ENCODE results near the gene DNAJC1. TPM values are rescaled to one million over a fixed set of nuclear protein-coding genes. Genes with fewer than 3 reads are reported as not detected.

DNAJC1 gene
- polyA plus RNA-seq, 1 donor (not counting 4 experiments of a cell fraction or from before 2014, with no cell fraction given): 24.8 TPM

DNA sequence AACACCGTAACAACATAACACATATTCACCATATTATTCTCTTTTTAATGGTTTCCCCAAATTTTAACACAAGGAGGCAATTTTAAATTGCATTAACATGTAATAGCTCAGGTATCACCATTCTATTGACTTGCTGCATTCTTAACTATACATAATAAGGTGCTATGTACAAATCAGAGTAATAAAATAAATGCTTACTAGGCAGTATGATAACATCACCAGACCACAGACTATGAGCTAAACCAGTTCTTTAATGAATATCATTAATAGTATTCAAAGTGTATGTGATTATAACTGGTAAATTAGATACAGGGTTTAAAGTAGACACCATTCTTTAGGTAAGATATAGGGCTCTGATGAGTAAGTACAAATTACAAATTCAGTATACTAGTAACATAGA, 226.6 kb downstream of the DNAJC1 start:
- Histone ChIP-seq H3K79me2 (ENCODE audit: control insufficient read depth, insufficient read depth, low read length) (no peaks in the 10 kb centered on the region), H3K9me3 (ENCODE audit: control insufficient read depth, low read depth, low read length) (no peaks in the 10 kb centered on the region), H3K36me3 (ENCODE audit: control insufficient read depth in 2 of 2, extremely low read depth in 1 of 2, insufficient read depth in 2 of 2, low read length in 2 of 2) (no peaks in the 10 kb centered on the region), H3K9me1 (ENCODE audit: control insufficient read depth, extremely low read depth, insufficient read depth, low read length) (no peaks in the 10 kb centered on the region), H3K4me1 (ENCODE audit: control insufficient read depth, extremely low read depth, insufficient read depth, low read length) (no peaks in the 10 kb centered on the region), H3K27me3 (ENCODE audit: control insufficient read depth, extremely low read depth, insufficient read depth, low read length) (no peaks in the 10 kb centered on the region), H3K9ac (ENCODE audit: control insufficient read depth, extremely low read depth, insufficient read depth, low read length) (no peak overlapping the region), H3K4me2 (ENCODE audit: control insufficient read depth, extremely low read depth, insufficient read depth, low read depth, low read length) (no peak overlapping the region), H2AFZ (ENCODE audit: control insufficient read depth, low read length) (no peak overlapping the region), H3K4me3 (ENCODE audit: control insufficient read depth in 2 of 3, extremely low read depth in 1 of 3, insufficient read depth in 2 of 3, low read depth in 1 of 3, low read length in 3 of 3) (no peak overlapping the region), H4K20me1 (ENCODE audit: control insufficient read depth, extremely low read depth, insufficient read depth, low read length) (no peaks in the 10 kb centered on the region), H3K27ac (ENCODE audit: control insufficient read depth, insufficient read depth, low read length) (no peak overlapping the region)
- TF ChIP-seq EZH2 (IDR thresholded peaks at IDR 0.05; ENCODE audit: low read length): no peak
- TF ChIP-seq CTCF (optimal IDR thresholded peaks at IDR 0.05 in 1 of 3, IDR thresholded peaks at IDR 0.05 in 1 of 3, conservative IDR thresholded peaks at IDR 0.05 in 1 of 3; ENCODE audit: extremely low read depth in 1 of 3, insufficient read depth in 2 of 3, low read length in 3 of 3): no peak
- dilution Hi-C loops (cut with MboI; ENCODE audit: extremely low pct_ligation_motif_present, low sequenced_read_pairs): no loop called here
- no peak for FAIRE-seq
- DNase-seq (ENCODE audit: low read depth, low spot score): no peak

DNA sequence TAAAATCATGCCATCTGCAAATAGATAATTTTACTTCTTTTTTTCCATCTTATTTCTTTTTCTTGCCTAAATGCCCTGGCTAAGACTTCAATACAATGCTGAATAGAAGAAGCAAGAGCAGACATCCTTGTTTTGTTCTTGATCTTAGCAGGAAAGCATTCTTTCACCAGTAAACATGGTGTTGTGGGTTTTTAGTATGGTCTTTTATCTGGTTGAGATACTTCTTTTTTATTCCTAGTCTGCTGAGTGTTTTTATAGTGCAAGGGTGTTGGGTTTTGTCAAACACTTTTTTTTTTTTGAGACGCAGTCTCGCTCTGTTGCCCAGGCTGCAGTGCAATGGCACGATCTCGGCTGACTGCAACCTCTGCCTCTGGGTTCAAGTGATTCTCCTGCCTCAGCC, 232.3 kb downstream of the DNAJC1 start:
- H3K9me3 ChIP-seq (ENCODE audit: control insufficient read depth, low read depth, low read length): no peaks in the 10 kb centered on the region
- H3K4me2 ChIP-seq (ENCODE audit: control insufficient read depth, extremely low read depth, insufficient read depth, low read depth, low read length): no peak overlapping the region
- no peaks in the 10 kb centered on the region for H3K27me3 ChIP-seq (ENCODE audit: control insufficient read depth, extremely low read depth, insufficient read depth, low read length)
- TF ChIP-seq EZH2 (IDR thresholded peaks at IDR 0.05; ENCODE audit: low read length): no peak
- TF ChIP-seq CTCF (optimal IDR thresholded peaks at IDR 0.05 in 1 of 3, IDR thresholded peaks at IDR 0.05 in 1 of 3, conservative IDR thresholded peaks at IDR 0.05 in 1 of 3; ENCODE audit: extremely low read depth in 1 of 3, insufficient read depth in 2 of 3, low read length in 3 of 3): no peak
- no peaks in the 10 kb centered on the region for H3K36me3 ChIP-seq (ENCODE audit: control insufficient read depth in 2 of 2, extremely low read depth in 1 of 2, insufficient read depth in 2 of 2, low read length in 2 of 2)
- H3K4me3 ChIP-seq (ENCODE audit: control insufficient read depth in 2 of 3, extremely low read depth in 1 of 3, insufficient read depth in 2 of 3, low read depth in 1 of 3, low read length in 3 of 3): no peak overlapping the region
- no peak overlapping the region for H2AFZ ChIP-seq (ENCODE audit: control insufficient read depth, low read length)
- H3K9me1 ChIP-seq (ENCODE audit: control insufficient read depth, extremely low read depth, insufficient read depth, low read length): no peaks in the 10 kb centered on the region
- no peak overlapping the region for H3K9ac ChIP-seq (ENCODE audit: control insufficient read depth, extremely low read depth, insufficient read depth, low read length)
- DNase-seq (ENCODE audit: low read depth, low spot score) (no peak), FAIRE-seq (no peak)
- no peaks in the 10 kb centered on the region for H4K20me1 ChIP-seq (ENCODE audit: control insufficient read depth, extremely low read depth, insufficient read depth, low read length)
- no peaks in the 10 kb centered on the region for H3K79me2 ChIP-seq (ENCODE audit: control insufficient read depth, insufficient read depth, low read length)
- dilution Hi-C loops (cut with MboI; ENCODE audit: extremely low pct_ligation_motif_present, low sequenced_read_pairs): no loop called here
- H3K27ac ChIP-seq (ENCODE audit: control insufficient read depth, insufficient read depth, low read length): no peak overlapping the region
- no peaks in the 10 kb centered on the region for H3K4me1 ChIP-seq (ENCODE audit: control insufficient read depth, extremely low read depth, insufficient read depth, low read length)
